Cerebellar cortex (tissue), 1 donor: Measurements from ENCODE around the gene NPBWR2.
A peak's percentile ranks its signal among the peaks of the same experiment; 100 is the strongest.

Source experiments
- DNase-seq: peaks from one replicate; pipeline ENCODE4 v3.0.0-alpha.2; 2015; ENCODE audit warnings: low spot score

NPBWR2 gene

DNA sequence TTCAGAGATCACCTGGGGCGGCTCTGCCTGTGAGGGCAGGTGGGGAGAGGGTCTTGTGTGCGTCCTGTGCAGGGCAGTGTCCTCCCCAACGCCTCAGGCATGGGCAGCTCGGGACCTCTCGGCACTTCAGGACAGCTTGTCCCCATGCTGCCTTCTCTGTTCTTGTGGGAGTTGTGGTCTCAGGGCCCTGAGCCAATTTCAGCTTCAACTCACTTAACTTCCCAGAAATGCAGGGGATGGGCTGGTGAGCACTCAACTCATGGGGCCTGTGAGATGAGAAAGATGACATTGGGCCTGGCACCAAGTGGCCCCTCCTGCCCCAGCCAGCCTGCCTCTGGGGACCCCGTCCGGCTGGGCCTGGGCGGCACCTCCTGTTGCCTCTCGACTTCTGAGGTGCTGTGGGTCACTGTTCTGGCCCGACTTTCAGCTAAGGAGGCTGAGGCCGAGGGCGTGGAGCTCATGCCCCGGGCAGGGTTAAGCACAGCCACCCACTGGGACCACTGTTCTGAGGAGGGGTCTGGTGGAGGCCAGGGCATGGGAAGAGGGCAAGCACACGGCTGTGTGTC is 34.8 kb downstream of the NPBWR2 start:
- no peak for DNase-seq

DNA sequence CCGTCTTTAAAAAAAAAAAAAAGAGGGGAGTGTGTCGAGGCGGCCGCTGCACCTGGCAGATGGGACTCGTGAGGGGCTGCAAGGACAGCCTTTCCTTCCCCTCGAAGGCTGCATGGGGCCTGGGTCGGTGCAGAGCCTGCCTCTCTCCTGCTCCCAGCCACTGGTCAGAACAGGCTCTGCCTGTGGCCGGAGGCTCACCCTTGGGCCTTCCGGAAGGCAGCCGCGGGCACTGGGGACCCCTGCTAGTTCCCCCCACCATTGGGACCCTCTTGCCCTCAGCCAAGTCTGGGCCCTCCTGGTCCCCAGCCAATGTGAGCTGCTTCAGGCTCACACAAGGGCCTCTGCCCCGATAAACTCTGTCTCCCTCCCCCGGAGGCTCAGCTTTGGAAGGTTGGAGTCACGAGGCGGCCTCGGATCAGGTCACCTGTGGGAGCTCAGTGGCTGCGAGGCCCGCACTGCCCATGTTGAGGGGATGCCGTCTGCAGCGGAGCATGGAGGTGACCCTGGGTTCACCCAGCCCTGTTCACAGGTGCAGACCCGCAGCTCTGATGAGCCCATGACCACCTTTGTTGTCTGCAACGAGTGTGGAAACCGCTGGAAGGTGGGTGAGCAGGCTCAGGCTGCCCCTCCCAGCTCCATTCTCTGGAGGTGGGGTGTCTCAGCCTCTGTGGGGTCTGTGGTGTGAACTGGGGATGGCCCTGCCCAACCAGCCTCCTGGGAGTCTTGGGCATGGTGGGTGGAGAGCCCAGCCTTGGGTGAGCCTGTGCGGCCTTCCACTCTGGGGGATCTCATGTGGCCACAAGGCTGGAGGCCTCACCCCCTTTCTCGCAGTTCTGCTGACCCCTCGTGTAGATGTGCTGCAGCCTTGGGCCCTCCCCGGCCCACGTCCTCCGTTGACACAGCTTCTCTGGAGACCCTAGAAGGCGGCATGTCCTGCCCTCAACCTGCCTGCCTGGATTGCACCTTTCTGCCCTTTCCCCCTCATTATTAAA is 35.7 kb downstream of the NPBWR2 start:
- DNase-seq: no peak

DNA sequence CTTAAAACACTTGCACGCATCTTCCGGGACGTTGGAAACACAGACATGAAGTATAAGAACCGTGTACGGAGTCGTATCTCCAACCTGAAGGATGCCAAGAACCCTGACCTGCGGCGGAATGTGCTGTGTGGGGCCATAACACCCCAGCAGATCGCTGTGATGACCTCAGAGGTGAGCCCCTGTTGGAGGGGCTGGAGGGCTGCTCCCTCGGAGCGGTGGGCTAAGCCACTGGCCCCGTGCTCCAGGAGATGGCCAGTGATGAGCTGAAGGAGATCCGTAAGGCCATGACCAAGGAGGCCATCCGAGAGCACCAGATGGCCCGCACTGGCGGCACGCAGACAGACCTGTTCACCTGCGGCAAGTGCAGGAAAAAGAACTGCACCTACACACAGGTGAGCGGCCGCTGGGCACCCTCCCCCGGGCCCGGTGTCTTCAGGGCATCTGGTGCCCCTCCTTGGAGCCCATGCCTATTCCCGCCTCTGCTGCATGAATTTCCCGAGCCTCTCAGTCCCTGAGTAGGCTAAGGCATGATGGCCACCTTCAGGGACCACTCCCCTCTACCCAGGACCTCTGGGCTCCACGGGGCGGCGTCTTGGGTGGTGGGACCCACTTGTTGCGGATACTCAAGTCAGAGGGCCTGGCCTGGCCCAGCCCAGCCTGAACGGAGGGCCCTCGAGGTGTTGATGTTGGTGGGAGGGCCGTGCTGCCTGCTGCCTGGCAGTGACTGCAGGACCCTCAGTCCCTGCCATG is 36.9 kb downstream of the NPBWR2 start:
- DNase-seq: no peak

DNA sequence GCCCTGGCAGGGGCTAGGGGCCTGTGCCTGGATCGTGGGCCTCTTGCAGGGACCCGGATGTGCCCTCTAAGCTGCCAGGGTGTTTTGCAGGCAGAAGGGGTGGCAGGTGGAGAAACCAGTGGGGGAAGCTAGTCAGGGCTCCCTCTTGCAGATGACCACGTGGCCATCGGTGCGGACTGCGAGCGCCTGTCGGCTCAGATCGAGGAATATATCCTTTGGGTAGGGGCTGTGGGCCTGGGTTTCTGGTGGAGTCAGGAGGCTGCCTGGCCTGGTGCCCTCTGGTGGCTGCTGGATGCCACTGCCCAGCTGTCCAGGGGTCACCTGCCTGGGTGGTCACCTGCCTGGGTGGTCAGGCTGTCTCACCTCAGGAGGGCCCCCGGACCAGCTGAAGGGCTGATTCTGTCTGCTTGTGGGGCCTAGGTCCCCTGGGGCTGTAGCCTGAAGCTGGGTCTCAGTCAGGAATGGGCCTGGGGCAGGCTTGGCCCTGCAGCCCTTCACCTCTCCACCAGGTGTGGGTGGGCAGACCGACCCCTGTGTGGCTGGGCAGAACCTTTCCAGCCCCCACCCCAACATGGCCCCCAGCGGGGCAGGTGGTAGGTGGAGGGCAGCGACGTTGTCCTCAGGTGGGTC is 37.6 kb downstream of the NPBWR2 start:
- DNase-seq: peak; percentile 57

DNA sequence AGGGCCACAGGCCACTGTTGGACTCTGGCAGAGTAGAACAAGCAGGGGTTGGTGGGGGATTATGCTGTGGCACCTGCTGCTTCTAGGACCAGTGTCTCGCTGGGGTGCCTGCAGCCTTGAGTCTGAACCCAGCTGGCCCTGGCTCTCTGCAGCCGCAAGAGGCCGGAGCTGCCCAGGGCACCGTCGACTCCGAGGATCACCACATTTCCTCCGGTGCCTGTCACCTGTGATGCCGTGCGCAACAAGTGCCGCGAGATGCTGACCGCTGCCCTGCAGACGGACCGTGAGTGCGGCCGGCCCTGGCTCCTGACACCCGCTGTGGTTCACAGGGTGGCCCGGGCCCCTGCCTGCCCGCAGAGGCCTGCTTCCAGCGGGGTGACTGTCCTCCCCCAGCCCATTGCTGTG is 38.2 kb downstream of the NPBWR2 start:
- DNase-seq: no peak

DNA sequence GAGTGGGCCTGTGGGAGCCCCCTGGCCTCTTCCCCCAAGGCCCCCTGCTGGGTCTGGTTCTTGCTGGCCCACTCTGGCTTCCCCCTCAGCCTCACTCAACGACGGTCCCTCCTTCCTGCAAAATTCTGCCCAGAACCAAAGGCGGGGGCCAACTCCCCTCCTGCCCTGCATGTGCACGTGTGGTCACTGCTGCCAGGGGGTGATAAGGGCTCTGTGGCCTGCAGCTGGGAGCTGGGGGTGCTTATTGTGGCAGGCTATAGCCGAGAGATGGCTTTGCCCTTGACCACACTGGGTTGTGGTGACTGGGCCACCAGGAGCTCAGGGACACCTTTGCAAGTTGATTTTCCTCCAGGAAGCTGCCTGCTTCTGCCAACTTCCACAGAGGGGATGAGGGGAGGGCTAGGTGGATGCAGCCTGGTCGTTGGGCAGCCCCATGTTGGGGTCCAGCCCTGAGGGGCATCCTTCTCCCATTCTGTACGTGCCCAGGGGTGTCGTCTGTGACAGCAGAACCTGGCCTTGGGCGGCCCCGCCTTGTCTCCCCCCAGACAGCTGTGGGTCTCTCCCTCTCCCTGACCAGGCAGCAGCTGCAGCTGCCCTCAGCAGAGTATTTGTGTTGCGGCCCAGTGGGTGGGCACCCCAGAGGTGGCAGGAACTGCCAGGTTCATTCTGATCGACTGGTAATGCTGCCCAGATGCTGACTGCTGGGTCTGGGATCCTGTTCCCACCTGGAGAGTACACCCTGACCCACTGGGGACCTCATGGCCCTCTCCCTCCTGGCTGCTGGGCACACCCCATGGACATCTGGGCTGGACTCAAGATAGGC is 38.8 kb downstream of the NPBWR2 start:
- DNase-seq: no peak

DNA sequence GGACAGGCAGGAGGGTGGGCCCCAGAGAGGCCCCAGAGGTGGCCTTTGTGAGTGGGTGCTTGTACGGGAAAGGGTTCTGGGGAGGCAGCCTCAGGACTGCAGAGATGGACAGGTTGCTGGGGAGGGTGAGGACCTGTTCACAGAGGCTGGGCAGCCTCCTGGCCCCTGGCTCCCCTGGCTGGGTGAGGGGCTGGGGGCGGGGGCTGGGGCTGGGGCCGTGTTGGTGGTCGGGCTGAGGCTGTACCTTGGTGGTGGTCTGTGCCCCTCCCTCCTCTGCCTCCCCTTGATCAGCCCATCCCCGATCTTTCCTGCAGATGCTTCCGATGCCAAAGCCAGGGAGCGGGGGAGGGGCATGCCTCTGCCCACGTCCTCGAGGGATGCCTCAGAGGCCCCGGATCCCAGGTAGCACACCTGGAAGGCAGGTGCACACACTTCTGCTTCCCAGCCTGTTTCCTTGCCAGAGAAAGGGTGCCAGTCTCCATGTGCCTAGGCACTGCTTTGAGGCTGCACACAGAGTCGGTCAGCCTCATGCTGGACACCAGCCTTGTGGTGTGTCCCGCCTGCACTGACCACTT is 39.5 kb downstream of the NPBWR2 start:
- DNase-seq: no peak

DNA sequence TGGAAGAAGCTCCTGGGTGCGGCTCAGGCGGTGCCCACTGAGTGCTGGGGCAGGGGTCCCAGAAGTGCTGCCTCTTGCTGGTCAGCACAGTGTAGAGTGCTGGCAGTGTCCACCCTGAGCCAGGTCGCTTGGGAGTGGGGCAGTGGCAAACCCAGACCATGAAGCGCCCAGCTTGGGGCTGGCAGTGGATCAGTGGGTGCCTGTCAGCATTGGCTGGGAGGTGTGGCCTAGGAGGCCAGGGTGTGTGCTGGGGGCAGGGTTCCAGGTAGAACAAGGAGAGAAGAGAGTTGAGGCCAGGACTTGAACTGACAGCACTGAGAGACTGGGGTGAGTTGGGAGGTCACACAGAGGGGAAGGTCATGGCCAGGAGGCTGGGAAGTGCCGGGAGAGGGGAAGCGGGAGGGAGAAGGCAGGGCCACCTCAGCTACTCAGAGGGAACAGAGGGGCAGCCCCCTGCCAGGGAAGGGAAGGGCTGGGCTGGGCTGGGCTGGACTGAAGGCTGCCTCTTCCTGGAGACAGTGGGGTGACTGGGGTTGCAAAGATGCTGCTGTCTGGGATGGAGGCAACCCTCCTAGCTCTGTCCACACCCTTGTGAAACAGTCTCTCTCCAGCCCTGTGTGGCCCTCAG is 40.2 kb downstream of the NPBWR2 start:
- no peak for DNase-seq

DNA sequence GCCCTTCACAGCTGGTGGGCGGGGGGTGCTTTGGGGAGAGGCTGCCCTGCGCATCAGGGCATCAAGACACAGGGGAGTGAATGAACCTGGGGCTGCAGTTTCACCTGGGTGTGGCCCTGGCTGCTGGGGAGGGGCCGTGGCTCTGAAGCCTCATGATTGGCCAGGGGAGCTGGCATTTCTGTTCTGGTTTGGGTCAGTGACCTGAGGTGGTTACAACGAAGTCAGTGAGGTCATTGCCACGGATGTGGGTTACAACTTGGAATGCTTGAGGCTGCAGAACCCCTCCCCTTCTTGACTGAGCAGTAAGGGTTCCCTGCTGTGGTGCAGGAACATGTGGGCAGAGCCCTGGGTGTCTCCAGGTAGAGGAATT is 41.4 kb downstream of the NPBWR2 start:
- DNase-seq: no peak

DNA sequence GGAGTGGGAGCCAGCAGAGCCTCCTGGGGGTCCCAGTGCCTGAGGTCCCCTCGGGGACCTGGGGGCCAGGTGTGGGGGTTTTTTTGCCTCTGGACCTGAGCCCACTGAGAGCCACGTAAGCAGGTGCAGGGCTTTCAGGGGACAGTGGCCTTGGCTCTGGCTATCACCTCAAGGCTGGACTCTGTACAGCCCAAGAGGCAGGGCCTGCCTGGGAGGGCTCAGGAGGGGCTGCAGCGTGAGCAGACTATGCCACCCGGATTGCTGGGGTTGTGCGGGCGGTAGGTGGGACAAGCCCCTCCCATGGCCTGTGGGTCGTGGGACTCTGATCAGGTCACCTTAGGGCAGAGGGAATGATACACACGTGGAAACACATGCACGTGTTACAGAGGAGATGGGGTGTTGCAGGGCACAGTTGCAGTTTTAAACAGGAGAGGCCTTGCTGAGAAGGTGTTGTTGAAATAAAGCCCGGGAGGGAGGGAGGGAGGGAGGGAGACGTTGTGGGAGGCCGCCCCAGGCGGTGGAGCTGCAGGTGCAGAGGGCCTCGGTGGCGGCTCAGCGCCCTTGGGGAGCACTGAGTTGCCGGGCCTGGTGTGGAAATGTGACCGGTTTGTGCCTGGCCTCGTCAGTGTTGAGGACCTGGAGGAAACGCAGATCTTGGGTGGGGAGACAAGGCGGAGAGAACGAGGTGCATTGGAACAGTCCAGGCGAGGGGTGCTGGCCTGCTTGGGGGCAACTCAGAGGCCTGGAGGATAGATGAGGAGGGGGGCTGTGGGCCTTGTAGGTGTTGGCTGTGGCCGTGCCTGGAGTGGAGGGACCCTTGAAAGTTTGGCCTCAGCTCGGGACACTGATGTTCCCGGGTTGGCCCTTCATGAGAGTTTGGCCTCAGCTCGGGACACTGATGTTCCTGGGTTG is 42.0 kb downstream of the NPBWR2 start:
- DNase-seq: no peak

DNA sequence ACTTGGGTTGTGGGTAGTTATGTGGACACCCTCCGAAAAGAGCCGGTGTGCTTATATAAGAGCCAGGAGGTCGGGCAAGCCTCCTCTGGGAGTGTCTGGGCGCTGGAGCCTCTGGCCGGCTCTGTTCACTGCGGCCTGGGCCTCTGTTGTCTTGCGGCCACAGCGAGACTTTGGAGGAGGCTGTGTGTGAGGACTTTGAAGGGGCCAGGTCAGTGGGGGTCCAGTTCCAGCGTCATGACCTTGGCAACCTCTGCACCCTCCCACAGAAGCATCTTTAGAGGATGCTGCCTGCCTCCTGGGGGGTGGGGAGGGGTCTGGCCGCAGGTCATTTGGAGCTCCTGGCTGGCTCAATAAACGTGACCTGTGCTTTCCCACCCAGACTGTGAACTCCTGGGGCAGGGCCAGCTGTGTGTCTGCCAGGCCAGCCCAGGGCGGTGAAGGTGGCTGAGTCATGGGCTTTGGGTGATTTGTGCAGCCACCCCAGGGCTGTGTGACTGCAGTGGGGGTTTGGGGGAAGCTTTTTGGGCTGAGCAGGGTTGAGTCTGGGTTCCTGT is 43.1 kb downstream of the NPBWR2 start:
- DNase-seq: no peak

DNA sequence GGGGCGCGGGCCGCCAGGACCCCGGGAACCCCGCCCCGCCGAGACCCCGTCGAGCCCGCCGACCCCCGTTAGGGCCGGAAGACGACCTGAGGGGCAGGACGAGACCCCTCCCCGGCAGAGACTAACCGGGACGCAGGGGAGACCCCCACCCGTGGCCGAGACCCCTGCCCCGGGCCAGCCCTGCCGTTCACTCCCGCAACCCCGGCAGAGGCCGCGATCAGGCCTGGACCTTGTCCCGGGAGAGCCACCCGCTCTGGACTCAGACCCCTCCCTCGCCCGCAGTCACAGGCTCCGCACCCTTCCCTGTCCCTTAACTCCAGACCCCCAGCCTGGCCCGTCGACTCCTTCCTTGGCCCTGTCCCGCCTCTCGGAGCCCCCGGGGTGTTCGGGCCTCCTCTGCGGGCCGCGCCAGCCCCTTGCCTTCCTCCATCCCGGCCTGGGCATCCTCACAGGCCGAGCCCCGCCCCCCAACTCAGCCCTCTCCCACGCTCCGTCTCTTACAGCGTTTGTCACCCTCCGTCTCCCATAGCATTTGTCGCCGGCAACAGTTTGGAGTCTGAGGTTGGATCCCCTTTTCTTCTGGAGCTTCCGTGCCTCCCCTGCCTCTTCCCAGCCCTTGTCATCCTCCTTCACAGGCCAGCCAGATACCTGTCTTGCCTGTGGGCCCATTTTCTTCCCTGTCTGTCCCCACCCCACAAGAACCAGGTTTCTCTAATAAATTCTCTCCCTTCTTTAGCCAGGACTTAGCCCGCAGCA is 43.8 kb downstream of the NPBWR2 start:
- no peak for DNase-seq

DNA sequence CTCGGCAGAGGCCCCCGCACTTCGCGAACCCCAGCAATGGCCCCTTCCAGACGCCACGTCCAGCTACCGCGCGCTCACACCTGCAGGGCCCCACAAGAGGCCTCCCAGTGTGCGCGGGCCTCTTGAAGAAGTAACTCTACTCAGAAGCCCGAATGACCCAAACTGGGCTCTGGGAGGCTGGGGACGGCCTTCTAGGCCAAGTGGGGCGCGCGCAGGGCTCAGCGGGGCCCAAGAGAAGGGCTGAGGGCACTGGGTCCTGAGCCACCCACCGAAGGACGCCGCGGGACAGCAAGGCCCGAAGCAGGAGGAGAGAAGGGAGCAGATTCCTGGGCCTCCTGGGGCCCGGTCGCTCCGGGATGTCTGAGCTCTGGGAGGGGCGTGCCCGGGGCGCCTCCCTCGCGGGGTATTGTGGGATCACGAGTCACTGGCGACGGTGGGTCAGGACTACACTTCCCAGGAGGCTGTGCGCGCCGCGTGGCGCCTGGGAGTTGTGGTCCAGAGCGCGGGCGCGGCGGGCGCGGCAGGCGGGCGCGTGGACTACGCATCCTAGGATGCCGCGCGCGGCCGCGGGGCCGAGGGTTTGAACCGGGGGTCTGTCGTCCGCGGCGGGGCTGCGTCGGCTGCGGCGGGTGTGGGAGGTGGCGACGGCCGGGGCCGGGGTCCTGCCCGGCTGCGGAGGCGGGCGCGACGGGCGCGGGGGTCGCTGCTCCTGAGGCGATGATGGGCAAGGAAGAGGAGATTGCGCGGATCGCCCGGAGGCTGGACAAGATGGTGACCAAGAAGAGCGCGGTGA is 44.6 kb downstream of the NPBWR2 start, which contains the start of gene TCEA2:
TSS of gene TCEA2 (plus strand) at position 603 of the 793 bp plus-strand sequence. CDS start at position 718, 115 bp downstream.
- DNase-seq: peak; percentile 94

DNA sequence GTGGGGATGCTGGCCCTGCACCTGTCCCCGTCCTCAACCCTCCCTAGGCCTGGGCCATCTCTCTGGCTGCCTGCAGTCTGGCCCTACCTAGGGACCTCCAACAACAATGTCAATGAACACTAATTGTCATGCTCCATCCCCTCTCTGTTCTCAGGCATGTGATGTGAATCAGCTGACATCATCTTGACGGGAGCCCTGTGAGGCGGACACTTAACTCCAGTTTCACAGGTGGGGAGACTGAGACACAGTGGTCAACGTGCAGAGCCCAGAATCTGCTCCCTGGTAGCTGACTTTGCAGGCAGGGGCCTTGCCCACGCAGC is 45.1 kb downstream of the NPBWR2 start:
- DNase-seq: no peak

DNA sequence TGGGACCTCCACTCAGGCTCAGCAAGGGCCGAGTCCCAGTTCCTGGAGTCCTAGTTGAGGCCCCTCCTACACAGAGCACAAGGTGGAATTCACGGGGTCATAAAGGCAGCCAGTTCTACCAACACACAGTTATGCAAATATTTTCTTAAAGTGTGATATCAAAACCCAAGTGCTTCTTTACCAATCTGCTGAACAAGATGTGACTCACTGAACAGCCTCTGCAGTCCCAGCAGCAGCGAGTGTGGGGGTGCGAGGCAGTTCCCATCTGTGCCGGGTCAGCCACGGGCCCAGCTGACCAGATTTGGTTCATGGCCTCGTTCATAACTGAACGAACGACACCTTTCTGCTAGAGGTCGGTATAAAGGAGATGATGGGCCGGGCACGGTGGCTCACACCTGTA is 48.8 kb downstream of the NPBWR2 start:
- DNase-seq: no peak

DNA sequence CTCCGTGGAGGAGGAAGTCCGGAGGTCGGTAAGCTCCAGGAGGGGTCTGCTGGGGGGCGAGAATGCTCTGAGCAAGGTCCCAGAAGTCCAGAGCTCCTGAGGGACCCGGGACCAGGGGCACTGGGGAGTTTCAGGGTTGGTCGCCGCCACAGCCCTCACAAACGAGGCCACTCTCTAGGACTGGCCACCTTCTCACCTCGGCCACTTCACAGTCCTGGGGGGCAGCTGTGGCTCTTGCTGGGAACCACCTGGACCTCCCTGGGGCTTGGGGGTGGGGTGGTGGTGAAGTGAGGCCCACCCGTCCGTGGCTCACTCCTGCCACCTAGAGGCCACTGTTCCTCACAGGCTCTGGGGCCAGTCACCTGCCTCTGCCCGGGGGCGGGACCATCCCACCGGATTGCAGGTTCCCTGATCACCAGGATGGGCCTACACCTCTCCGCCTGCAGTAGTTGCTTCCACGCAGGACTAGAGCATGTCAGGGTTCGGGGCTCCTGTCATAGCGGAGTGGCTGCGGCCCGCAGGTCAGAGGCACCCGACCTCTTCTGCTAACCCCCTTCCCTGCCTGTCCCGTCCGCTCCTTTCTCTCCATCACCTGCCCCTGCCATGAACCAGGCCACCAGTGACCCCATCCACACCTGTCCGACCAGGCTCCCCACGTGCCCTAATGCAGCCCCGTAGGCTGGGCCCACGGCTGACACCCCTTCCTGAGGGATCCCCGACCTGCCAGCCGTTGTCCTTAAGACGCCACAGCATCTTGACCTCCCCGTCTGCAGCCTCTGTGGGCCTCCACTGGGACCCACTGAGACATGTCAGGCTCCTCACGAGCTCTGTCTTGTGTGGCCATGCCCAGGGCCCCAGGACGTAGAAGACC is 49.5 kb downstream of the NPBWR2 start:
- peak; percentile 87 for DNase-seq
